GM10248 (cell line): ENCODE results near the gene MYL2.

ENCODE experiments used
- CTCF ChIA-PET: fragments of 300-600 bp; sonication (Branson Sonifier 250); formaldehyde crosslinking; extraction: SDS; loops from one replicate; lab custom pipeline; 2021; ENCODE audit warnings: antibody characterized with exemption; lab: Yijun Ruan, JAX
- POLR2A ChIA-PET: fragments of 350-650 bp; sonication (Branson Sonifier 250); formaldehyde crosslinking; extraction: SDS; loops from one replicate; lab custom pipeline; 2020; ENCODE audit warnings: antibody characterized with exemption; lab: Yijun Ruan, JAX
- DNase-seq: peaks from one replicate; pipeline ENCODE4 v3.0.0; 2012; ENCODE audit errors: extremely low spot score
- CTCF ChIP-seq: IDR thresholded peaks from 2 replicates; pipeline ENCODE4 v1.5.1; 2012; ENCODE audit warnings: mild to moderate bottlenecking, low read depth; ENCODE audit errors: extremely low read depth, missing control alignments, control extremely low read depth

MYL2 gene

GRCh38 chr12:110948041-110948440 lies 27.7 kb upstream of the MYL2 start:
- CTCF ChIA-PET = no interaction called here
- no peak for TF ChIP-seq CTCF
- POLR2A ChIA-PET = no interaction called here
- no peak for DNase-seq

- no peak for TF ChIP-seq CTCF
- POLR2A ChIA-PET = no interaction called here
- DNase-seq = no peak
- CTCF ChIA-PET = interaction anchor here (1.0 kb wide), 1 partner anchor 11 kb away, joined by 3 read pairs; no protein-coding TSS in a partner anchor
Observed at GRCh38 chr12:110943373-110943772, 23.0 kb upstream of the MYL2 start.

- POLR2A ChIA-PET = no interaction called here
- CTCF ChIA-PET = interaction anchor here (0.9 kb wide), 1 partner anchor 221 kb away, joined by 3 read pairs; no protein-coding TSS in a partner anchor
- no peak for DNase-seq
- no peak for TF ChIP-seq CTCF
Observed at GRCh38 chr12:110941391-110941790, 21.0 kb upstream of the MYL2 start.

GRCh38 chr12:110940933-110941332 lies 20.6 kb upstream of the MYL2 start:
- CTCF ChIA-PET = interaction anchor here (0.9 to 1.1 kb wide), 2 partner anchors 12 to 222 kb away, joined by 3 read pairs; no protein-coding TSS in a partner anchor
- DNase-seq = no peak
- TF ChIP-seq CTCF = no peak
- POLR2A ChIA-PET = no interaction called here

- no peak for DNase-seq
- CTCF ChIA-PET = interaction anchor here (1.1 kb wide), 1 partner anchor 13 kb away, joined by 3 read pairs; no protein-coding TSS in a partner anchor
- no peak for TF ChIP-seq CTCF
- POLR2A ChIA-PET = no interaction called here
Observed at GRCh38 chr12:110940296-110940695, 19.9 kb upstream of the MYL2 start.

GRCh38 chr12:110937104-110937641 lies 16.8 kb upstream of the MYL2 start:
- DNase-seq = peak; percentile 80
- POLR2A ChIA-PET = no interaction called here
- CTCF ChIA-PET = interaction anchor here (0.6 to 2.2 kb wide), 15 partner anchors 9 to 394 kb away, joined by 3 to 11 read pairs (median 3); no protein-coding TSS in a partner anchor
- TF ChIP-seq CTCF = peak; percentile 98
